A549 (cell line): Measurements from ENCODE around the gene FAM174C. TPM values are rescaled to one million over a fixed set of nuclear protein-coding genes. Genes with fewer than 3 reads are reported as not detected.

Experiments used
- ATAC-seq, 2 experiments: fragments of 200-7000 bp in 1 of 2; fragments of >200 bp in 1 of 2; cut with Nextera tagmentation in 1 of 2; cut with Tn5 transposase in 1 of 2; 3 replicates each; pipeline versions ENCODE4 v1.8.0 to v1.9.1; 2018 to 2020; ENCODE audit warnings: mild to moderate bottlenecking in 1 of 2, moderate library complexity in 1 of 2
- CTCF ChIA-PET: fragments of 300-600 bp; sonication (Branson Sonifier 250); formaldehyde crosslinking; extraction: SDS; loops from one replicate; lab custom pipeline; 2021; ENCODE audit warnings: antibody characterized with exemption, inconsistent platforms; lab: Yijun Ruan, JAX
- POLR2A ChIA-PET: fragments of 350-600 bp; formaldehyde crosslinking; extraction: SDS; loops from one replicate; lab custom pipeline; 2021; ENCODE audit warnings: antibody characterized with exemption, inconsistent platforms; lab: Yijun Ruan, JAX
- DNase-seq, 2 experiments: peaks; one replicate each; pipeline versions ENCODE4 v3.0.0 to v3.0.0-alpha.2; 2011 to 2016; ENCODE audit warnings: low read depth in 1 of 2, low spot score in 1 of 2
- FAIRE-seq: peaks from 2 replicates; lab custom pipeline; 2011; peaks lifted over from hg19 to GRCh38; lab: Jason Lieb, UNC
- H3K27ac ChIP-seq, 2 experiments: fragments of >200 bp; sonication (Bioruptor Twin); formaldehyde crosslinking; 3 replicates each; pipeline ENCODE4 v1.5.1; 2016 to 2017
- H3K4me1 ChIP-seq: fragments of >200 bp; sonication (Bioruptor Twin); formaldehyde crosslinking; 3 replicates; pipeline ENCODE4 v1.6.1; 2016
- H3K4me2 ChIP-seq: fragments of >200 bp; sonication (Bioruptor Twin); formaldehyde crosslinking; 3 replicates; pipeline ENCODE4 v1.6.1; 2016
- H3K4me3 ChIP-seq: fragments of >200 bp; sonication (Bioruptor Twin); formaldehyde crosslinking; 3 replicates; pipeline ENCODE4 v1.5.1; 2016
- H3K9me3 ChIP-seq: fragments of >200 bp; sonication (Bioruptor Twin); formaldehyde crosslinking; 3 replicates; pipeline ENCODE4 v1.6.1; 2016
- CEBPB ChIP-seq, 2 experiments: fragments of >200 bp in 1 of 2; sonication (Bioruptor Twin) in 1 of 2; formaldehyde crosslinking in 1 of 2; IDR thresholded peaks; 2 replicates each; pipeline ENCODE4 v1.6.1; 2012 to 2016
- CHD2 ChIP-seq: fragments of 150-350 bp; IDR thresholded peaks from 2 replicates; pipeline ENCODE4 v1.6.1; 2014; ENCODE audit warnings: low read length; ENCODE audit not compliant: partially characterized antibody
- CHD4 ChIP-seq: fragments of 200-600 bp; sonication (generic); IDR thresholded peaks from 2 replicates; pipeline ENCODE4 v1.6.1; 2016; ENCODE audit warnings: antibody characterized with exemption, mild to moderate bottlenecking, borderline replicate concordance
- EHMT2 ChIP-seq: fragments of 200-600 bp; sonication (generic); IDR thresholded peaks from 2 replicates; pipeline ENCODE4 v1.6.1; 2016; ENCODE audit warnings: antibody characterized with exemption, low read depth, mild to moderate bottlenecking, moderate library complexity
- ELK1 ChIP-seq: fragments of 150-350 bp; IDR thresholded peaks from 2 replicates; pipeline ENCODE4 v1.6.1; 2014; ENCODE audit warnings: low read depth, mild to moderate bottlenecking, low read length
- EP300 ChIP-seq, 2 experiments: fragments of >200 bp; sonication (Bioruptor Twin); formaldehyde crosslinking; IDR thresholded peaks; 2 replicates in 1 of 2; 3 replicates in 1 of 2; pipeline ENCODE4 v1.6.1; 2016 to 2017
- FOSB ChIP-seq: fragments of 250-450 bp; sonication (Bioruptor Pico); IDR thresholded peaks from 2 replicates; pipeline ENCODE4 v1.5.0; 2020; ENCODE audit warnings: mild to moderate bottlenecking, moderate library complexity
- FOSL2 ChIP-seq, 2 experiments: fragments of 450-650 bp in 1 of 2; fragments of >200 bp in 1 of 2; sonication (Bioruptor Twin) in 1 of 2; formaldehyde crosslinking; IDR thresholded peaks; 2 replicates each; pipeline versions ENCODE4 v1.5.0 to v1.6.1; 2016 to 2020; ENCODE audit warnings: mild to moderate bottlenecking in 1 of 2, moderate library complexity in 1 of 2
- FOXS1 ChIP-seq: fragments of 250-450 bp; sonication (Bioruptor Pico); IDR thresholded peaks from 2 replicates; pipeline ENCODE4 v1.5.0; 2020; ENCODE audit warnings: mild to moderate bottlenecking, moderate library complexity
- HES2 ChIP-seq: fragments of >200 bp; sonication (Bioruptor Twin); formaldehyde crosslinking; IDR thresholded peaks from 2 replicates; pipeline ENCODE4 v1.6.1; 2016
- HOXB13 ChIP-seq: fragments of 250-450 bp; sonication (Bioruptor Pico); IDR thresholded peaks from 2 replicates; pipeline ENCODE4 v1.5.0; 2020; ENCODE audit warnings: low read depth, mild to moderate bottlenecking, moderate library complexity
- JUN ChIP-seq, 2 experiments: fragments of >200 bp; sonication (Bioruptor Twin); formaldehyde crosslinking; IDR thresholded peaks; 2 replicates in 1 of 2; 3 replicates in 1 of 2; pipeline ENCODE4 v1.6.1; 2016 to 2017
- KDM1A ChIP-seq: fragments of 200-600 bp; sonication (generic); IDR thresholded peaks from 2 replicates; pipeline ENCODE4 v1.6.1; 2016; ENCODE audit warnings: low read depth, mild to moderate bottlenecking
- KDM5A ChIP-seq: fragments of 200-600 bp; sonication (generic); IDR thresholded peaks from 2 replicates; pipeline ENCODE4 v1.6.1; 2016; ENCODE audit warnings: antibody characterized with exemption, mild to moderate bottlenecking
- MYC ChIP-seq: IDR thresholded peaks from 2 replicates; pipeline ENCODE4 v1.6.1; 2012; ENCODE audit warnings: mild to moderate bottlenecking, inconsistent platforms, low read length, improper control_type of control experiment, borderline replicate concordance
- NFE2L2 ChIP-seq: fragments of 150-350 bp; conservative IDR thresholded peaks from 2 replicates; pipeline ENCODE4 v1.6.1; 2014; ENCODE audit warnings: low read length
- NPAS2 ChIP-seq: fragments of 250-450 bp; sonication (Bioruptor Pico); IDR thresholded peaks from 2 replicates; pipeline ENCODE4 v1.8.0; 2022; ENCODE audit warnings: mild to moderate bottlenecking, moderate library complexity, borderline replicate concordance
- PHF8 ChIP-seq: fragments of 200-600 bp; sonication (generic); IDR thresholded peaks from 2 replicates; pipeline ENCODE4 v1.6.1; 2016; ENCODE audit warnings: low read depth, mild to moderate bottlenecking, antibody characterized with exemption, moderate library complexity, borderline replicate concordance
- POLR2A ChIP-seq: IDR thresholded peaks from 2 replicates; pipeline ENCODE4 v1.6.1; 2012; ENCODE audit warnings: mild to moderate bottlenecking, low read length
- POLR2AphosphoS2 ChIP-seq: conservative IDR thresholded peaks from 2 replicates; pipeline ENCODE4 v1.6.1; 2012; ENCODE audit warnings: low read length, improper control_type of control experiment, inconsistent platforms
- RAD21 ChIP-seq, 2 experiments: fragments of >200 bp in 1 of 2; sonication (Bioruptor Twin) in 1 of 2; formaldehyde crosslinking in 1 of 2; IDR thresholded peaks in 1 of 2; conservative IDR thresholded peaks in 1 of 2; 2 replicates in 1 of 2; 3 replicates in 1 of 2; pipeline ENCODE4 v1.6.1; 2012 to 2018; ENCODE audit warnings: inconsistent platforms in 1 of 2
- RARB ChIP-seq: fragments of 250-450 bp; sonication (Bioruptor Pico); IDR thresholded peaks from 2 replicates; pipeline ENCODE4 v1.8.0; 2021; ENCODE audit warnings: mild to moderate bottlenecking, moderate library complexity
- RCOR1 ChIP-seq: fragments of 150-350 bp; IDR thresholded peaks from 2 replicates; pipeline ENCODE4 v1.6.1; 2014; ENCODE audit warnings: antibody characterized with exemption, low read length, low read depth
- RNF2 ChIP-seq: fragments of 200-600 bp; sonication (generic); IDR thresholded peaks from 2 replicates; pipeline ENCODE4 v1.6.1; 2016; ENCODE audit warnings: low read depth, mild to moderate bottlenecking, antibody characterized with exemption, moderate library complexity, borderline replicate concordance
- SMC3 ChIP-seq: fragments of >200 bp; sonication (Bioruptor Twin); formaldehyde crosslinking; IDR thresholded peaks from 3 replicates; pipeline ENCODE4 v1.6.1; 2018; ENCODE audit warnings: inconsistent platforms
- TFCP2L1 ChIP-seq: fragments of 250-450 bp; sonication (Bioruptor Pico); IDR thresholded peaks from 2 replicates; pipeline ENCODE4 v1.5.0; 2021; ENCODE audit warnings: mild to moderate bottlenecking
- USF2 ChIP-seq: fragments of 450-650 bp; IDR thresholded peaks from 2 replicates; pipeline ENCODE4 v1.6.1; 2014; ENCODE audit warnings: antibody characterized with exemption
- ZFP36 ChIP-seq: fragments of 450-650 bp; IDR thresholded peaks from 2 replicates; pipeline ENCODE4 v1.6.1; 2014; ENCODE audit warnings: borderline replicate concordance; ENCODE audit not compliant: partially characterized antibody
- ZNF302 ChIP-seq: fragments of 250-450 bp; sonication (Bioruptor Pico); IDR thresholded peaks from 2 replicates; pipeline ENCODE4 v1.9.0; 2021; ENCODE audit warnings: inconsistent platforms, mild to moderate bottlenecking, moderate library complexity
- ZSCAN20 ChIP-seq: fragments of 250-450 bp; sonication (Bioruptor Pico); IDR thresholded peaks from 2 replicates; pipeline ENCODE4 v1.8.0; 2022; ENCODE audit warnings: mild to moderate bottlenecking, moderate library complexity
- WGBS: methylation state at CpG from one replicate; pipeline ENCODE4 v1.1.6; 2017; ENCODE audit errors: missing lambda C conversion rate; 5-methylcytosine and 5-hydroxymethylcytosine counted together
- polyA plus RNA-seq, 4 experiments: library from polyadenylated mRNA; depleted of rRNA in 3 of 4; stranded (reverse); fragments of >200 nt; fragmentation: RNase III in 1 of 4; extraction: RNeasy Plus Mini Kit Qiagen cat#74134 plus additional on column Dnase treatment in 1 of 4; gene quantifications; 2 replicates in 3 of 4; 3 replicates in 1 of 4; pipeline ENCODE4 v1.2.3, GENCODE V29; 2011 to 2017

Gene FAM174C
- polyA plus RNA-seq, 2 of the 4 experiments (the other 2 are of a cell fraction), result 24.8 to 37.1 TPM

- peak overlapping the region; percentile 100 for H3K4me2 ChIP-seq
- ATAC-seq, result peak; percentile 32 to 38
- FAIRE-seq, result no peak
- WGBS, result 0% methylated on average over 5 of the region's 33 CpGs
- CTCF ChIA-PET, result interaction anchor here (18.7 kb wide), 1 partner anchor 16 kb away, joined by 500 read pairs; the partner anchor contains the start of gene ATP5F1D
- peak overlapping the region; percentile 29 for H3K4me3 ChIP-seq
- peaks cover 76% of the 10 kb centered on the region for H3K4me1 ChIP-seq
- DNase-seq, result peak in 1 of 2 experiments; percentile 77
- H3K9me3 ChIP-seq, result no peaks in the 10 kb centered on the region
- no peak; the same call in 1 of the 2 replicates for TF ChIP-seq FOSB
- TF ChIP-seq NFE2L2, result no peak
- no peak for TF ChIP-seq ZFP36
- no peak for TF ChIP-seq ZSCAN20 (CRISPR knock-in tag)
- no peak for TF ChIP-seq USF2
- TF ChIP-seq RCOR1, result no peak
- TF ChIP-seq ELK1, result no peak
- TF ChIP-seq ZNF302 (CRISPR knock-in tag), result no peak
- no peak for TF ChIP-seq FOSL2 (IDR thresholded peaks at IDR 0.05)
- TF ChIP-seq FOSL2 (CRISPR knock-in tag; IDR thresholded peaks at IDR 0.05), result no peak
- no peak for TF ChIP-seq EHMT2
- no peak for TF ChIP-seq NPAS2 (CRISPR knock-in tag)
- no peak for TF ChIP-seq POLR2A
- TF ChIP-seq RNF2, result no peak
- TF ChIP-seq POLR2AphosphoS2, result no peak
- TF ChIP-seq RARB (CRISPR knock-in tag), result peak; percentile 78; the same call in 1 of the 2 replicates
- no peak for TF ChIP-seq MYC
- TF ChIP-seq CHD2, result no peak
- TF ChIP-seq KDM1A, result peak; percentile 86
- no peak for TF ChIP-seq SMC3
- TF ChIP-seq JUN (IDR thresholded peaks at IDR 0.05), result no peak; a peak in 2 of 5 replicates
- no peak for TF ChIP-seq RAD21 (conservative IDR thresholded peaks at IDR 0.05 in 1 of 2, IDR thresholded peaks at IDR 0.05 in 1 of 2)
- TF ChIP-seq CEBPB (IDR thresholded peaks at IDR 0.05), result 0 out of 4 replicates have a peak, but pooled peaks of 1 of the 2 experiments have one; percentile 18
- TF ChIP-seq PHF8, result no peak
- TF ChIP-seq KDM5A, result no peak
- TF ChIP-seq CHD4, result peak; percentile 76; the same call in 1 of the 2 replicates
- TF ChIP-seq HOXB13 (CRISPR knock-in tag), result no peak
- TF ChIP-seq FOXS1 (CRISPR knock-in tag), result peak; percentile 11; the same call in 1 of the 2 replicates
- TF ChIP-seq TFCP2L1 (CRISPR knock-in tag), result peak; percentile 49; the same call in 1 of the 2 replicates
- TF ChIP-seq HES2, result no peak
- peak; percentile 28 to 38; a peak in 2 of 5 replicates for TF ChIP-seq EP300 (IDR thresholded peaks at IDR 0.05)
- peak overlapping the region; percentile 98 to 99 for H3K27ac ChIP-seq
- POLR2A ChIA-PET, result interaction anchor here (0.8 to 2.0 kb wide), 4 partner anchors 7 to 16 kb away, joined by 3 to 25 read pairs (median 12); partner anchors contain the start of gene CIRBP
Observed at GRCh38 chr19:1259876-1260748, 15.2 kb upstream of the FAM174C start.
